ENCODE data around the gene EIF1. TPM values are rescaled to one million over a fixed set of nuclear protein-coding genes. Genes with fewer than 3 reads are reported as not detected.
A peak's percentile ranks its signal among the peaks of the same experiment; 100 is the strongest.
"Not testable (repeated sequence)": the region's sequence is repeated elsewhere in the genome, so short reads cannot be mapped to it uniquely, and the experiment has no call there.

Gene EIF1
- total RNA-seq, 2 experiments from 2014 or later, result 869 to 977 TPM

- peaks cover 44% of the 10 kb centered on the region for H3K4me1 Mint-ChIP-seq
- intact Hi-C loops (cut with DNase I, micrococcal nuclease), result loop anchor here (1.0 to 10.0 kb wide), 10 partner anchors 13 to 1447 kb away; partner anchors contain the start of genes EIF1 (in 2 of the 2) and WIPF2 (in 1 of the 2)
- DNase-seq, result peak; percentile 81
Observed at GRCh38 chr17:41666237-41666641, 22.4 kb upstream of the EIF1 start.

GRCh38 chr17:41666708-41667279, 21.9 kb upstream of the EIF1 start:
- DNase-seq (peak; percentile 95), ATAC-seq (peak; percentile 66)
- H3K4me1 Mint-ChIP-seq, result peaks cover 48% of the 10 kb centered on the region
- peak overlapping the region; percentile 78 for H3K4me3 Mint-ChIP-seq
- H3K36me3 Mint-ChIP-seq (ENCODE audit: low read depth), result no peaks in the 10 kb centered on the region
- intact Hi-C loops (cut with DNase I, micrococcal nuclease), result loop anchor here (1.0 to 10.0 kb wide), 11 partner anchors 13 to 1448 kb away; partner anchors contain the start of genes EIF1 (in 2 of the 2) and WIPF2 (in 1 of the 2)
- peaks cover 3% of the 10 kb centered on the region for H3K27me3 Mint-ChIP-seq
- peak overlapping the region; percentile 95 for H3K27ac Mint-ChIP-seq
- POLR2A ChIA-PET, result interaction anchor here (0.6 to 1.9 kb wide), 8 partner anchors 12 to 1250 kb away, joined by 3 to 12 read pairs (median 4); partner anchors contain the start of gene CNP
- H3K9me3 Mint-ChIP-seq (ENCODE audit: low read depth), result no peaks in the 10 kb centered on the region
- CTCF ChIA-PET, result interaction anchor here (0.6 to 9.2 kb wide), 16 partner anchors 9 to 1137 kb away, joined by 3 to 252 read pairs (median 5); partner anchors contain the start of gene EIF1

More at GRCh38 chr17:41666237-41666641, 22.4 kb upstream of the EIF1 start:
- H3K4me3 Mint-ChIP-seq, result peak overlapping the region; percentile 78
- no peaks in the 10 kb centered on the region for H3K9me3 Mint-ChIP-seq (ENCODE audit: low read depth)
- ChIA-PET CTCF (interaction anchor here (0.6 to 9.2 kb wide), 18 partner anchors 10 to 1137 kb away, joined by 3 to 252 read pairs (median 4); partner anchors contain the start of genes EIF1 and JUP), POLR2A (interaction anchor here (0.6 to 1.9 kb wide), 7 partner anchors 13 to 1102 kb away, joined by 3 to 23 read pairs (median 6); partner anchors contain the start of genes CNP and EIF1)
- ATAC-seq, result peak; percentile 57
- H3K27me3 Mint-ChIP-seq, result peaks cover 3% of the 10 kb centered on the region
- peak overlapping the region; percentile 95 for H3K27ac Mint-ChIP-seq
- H3K36me3 Mint-ChIP-seq (ENCODE audit: low read depth), result no peaks in the 10 kb centered on the region

GRCh38 chr17:41667280-41668041, 21.2 kb upstream of the EIF1 start:
- Mint-ChIP-seq H3K4me1 (peaks cover 53% of the 10 kb centered on the region), H3K27me3 (peaks cover 3% of the 10 kb centered on the region), H3K4me3 (peak overlapping the region; percentile 78), H3K27ac (peak overlapping the region; percentile 86), H3K9me3 (ENCODE audit: low read depth) (no peaks in the 10 kb centered on the region), H3K36me3 (ENCODE audit: low read depth) (no peaks in the 10 kb centered on the region)
- DNase-seq, result no peak
- ATAC-seq, result no peak
- intact Hi-C loops (cut with DNase I, micrococcal nuclease), result loop anchor here (1.0 to 10.0 kb wide), 8 partner anchors 12 to 1449 kb away; partner anchors contain the start of gene WIPF2 (in 1 of the 2)
- CTCF ChIA-PET, result interaction anchor here (0.6 to 9.2 kb wide), 9 partner anchors 12 to 849 kb away, joined by 3 to 252 read pairs (median 7); partner anchors contain the start of genes EIF1 and KRT17
- POLR2A ChIA-PET, result interaction anchor here (0.6 to 0.9 kb wide), 2 partner anchors 12 to 1250 kb away, joined by 3 to 4 read pairs; no protein-coding TSS in a partner anchor

GRCh38 chr17:41672153-41672552, 16.5 kb upstream of the EIF1 start:
- ChIA-PET POLR2A (interaction anchor here (0.7 to 2.3 kb wide), 2 partner anchors 17 to 32 kb away, joined by 9 to 12 read pairs; partner anchors contain the start of gene EIF1), CTCF (interaction anchor here (0.7 kb wide), 1 partner anchor 116 kb away, joined by 3 read pairs; no protein-coding TSS in a partner anchor)
- peaks cover 2% of the 10 kb centered on the region for H3K27me3 Mint-ChIP-seq
- ATAC-seq, result peak; percentile 67
- peak; percentile 46 for DNase-seq
- peaks cover 52% of the 10 kb centered on the region for H3K4me1 Mint-ChIP-seq
- no peak overlapping the region for H3K4me3 Mint-ChIP-seq
- no peaks in the 10 kb centered on the region for H3K36me3 Mint-ChIP-seq (ENCODE audit: low read depth)
- intact Hi-C loops (cut with DNase I, micrococcal nuclease), result no loop called here
- H3K9me3 Mint-ChIP-seq (ENCODE audit: low read depth), result no peaks in the 10 kb centered on the region
- H3K27ac Mint-ChIP-seq, result peak overlapping the region; percentile 63

- H3K4me3 Mint-ChIP-seq; H3K27me3 Mint-ChIP-seq; DNase-seq; H3K27ac Mint-ChIP-seq; H3K9me3 Mint-ChIP-seq (ENCODE audit: low read depth); ATAC-seq; POLR2A ChIA-PET; H3K36me3 Mint-ChIP-seq (ENCODE audit: low read depth): not testable (repeated sequence)
- intact Hi-C loops (cut with DNase I, micrococcal nuclease), result loop anchor here in 1 of 2 experiments (5.0 kb wide), 1 partner anchor 1063 kb away; no protein-coding TSS in a partner anchor
- CTCF ChIA-PET, result interaction anchor here (0.8 to 1.9 kb wide), 4 partner anchors 9 to 21 kb away, joined by 3 to 5 read pairs (median 4); partner anchors contain the start of gene EIF1
- peaks cover 52% of the 10 kb centered on the region for H3K4me1 Mint-ChIP-seq
Observed at GRCh38 chr17:41675157-41676057, 13.3 kb upstream of the EIF1 start.

GRCh38 chr17:41676058-41676419, 12.6 kb upstream of the EIF1 start:
- intact Hi-C loops (cut with DNase I, micrococcal nuclease), result loop anchor here in 1 of 2 experiments (5.0 kb wide), 1 partner anchor 1064 kb away; no protein-coding TSS in a partner anchor
- Mint-ChIP-seq H3K36me3 (ENCODE audit: low read depth) (peaks cover 5% of the 10 kb centered on the region), H3K27ac (no peak overlapping the region), H3K4me1 (peaks cover 51% of the 10 kb centered on the region), H3K9me3 (ENCODE audit: low read depth) (no peaks in the 10 kb centered on the region), H3K4me3 (no peak overlapping the region), H3K27me3 (no peaks in the 10 kb centered on the region)
- ChIA-PET CTCF (interaction anchor here (0.8 to 1.9 kb wide), 4 partner anchors 10 to 20 kb away, joined by 3 to 5 read pairs (median 4); partner anchors contain the start of gene EIF1), POLR2A (interaction anchor here (1.2 kb wide), 1 partner anchor 13 kb away, joined by 4 read pairs; no protein-coding TSS in a partner anchor)
- no peak for DNase-seq
- ATAC-seq, result no peak

GRCh38 chr17:41678411-41678906, 10.2 kb upstream of the EIF1 start:
- Mint-ChIP-seq H3K36me3 (ENCODE audit: low read depth) (peaks cover 5% of the 10 kb centered on the region), H3K9me3 (ENCODE audit: low read depth) (no peaks in the 10 kb centered on the region), H3K4me1 (peaks cover 32% of the 10 kb centered on the region), H3K27me3 (no peaks in the 10 kb centered on the region), H3K27ac (peak overlapping the region; percentile 94), H3K4me3 (peak overlapping the region; percentile 72)
- CTCF ChIA-PET, result interaction anchor here (1.4 to 4.5 kb wide), 9 partner anchors 10 to 1116 kb away, joined by 3 to 73 read pairs (median 8); partner anchors contain the start of gene EIF1
- POLR2A ChIA-PET, result interaction anchor here (0.5 to 3.9 kb wide), 10 partner anchors 9 to 1136 kb away, joined by 3 to 147 read pairs (median 4); partner anchors contain the start of gene EIF1
- ATAC-seq, result peak; percentile 48
- intact Hi-C loops (cut with DNase I, micrococcal nuclease), result loop anchor here in 1 of 2 experiments (5.0 kb wide), 1 partner anchor 1066 kb away; no protein-coding TSS in a partner anchor
- peak; percentile 63 for DNase-seq

GRCh38 chr17:41678907-41679739, 9.6 kb upstream of the EIF1 start:
- Mint-ChIP-seq H3K27ac (peak overlapping the region; percentile 94), H3K4me1 (peaks cover 32% of the 10 kb centered on the region), H3K36me3 (ENCODE audit: low read depth) (peaks cover 5% of the 10 kb centered on the region), H3K9me3 (ENCODE audit: low read depth) (no peaks in the 10 kb centered on the region), H3K27me3 (no peaks in the 10 kb centered on the region), H3K4me3 (peak overlapping the region; percentile 72)
- ATAC-seq (peak; percentile 91), DNase-seq (peak; percentile 79)
- ChIA-PET CTCF (interaction anchor here (0.6 to 4.5 kb wide), 10 partner anchors 11 to 1117 kb away, joined by 3 to 73 read pairs (median 6); partner anchors contain the start of gene EIF1), POLR2A (interaction anchor here (0.6 to 3.9 kb wide), 9 partner anchors 9 to 1137 kb away, joined by 3 to 147 read pairs (median 3); partner anchors contain the start of gene EIF1)
- intact Hi-C loops (cut with DNase I, micrococcal nuclease), result loop anchor here (1.0 to 5.0 kb wide), 4 partner anchors 9 to 1067 kb away; partner anchors contain the start of gene EIF1 (in 2 of the 2)

Measured in activated CD4-positive, alpha-beta T cell treated with anti-CD3 and anti-CD28 coated beads for 36 hours (primary cell).